ENCODE data around the gene FBN1.

GRCh38 chr15:48493763-48494225 is 151.7 kb downstream of the FBN1 start:
- TF ChIP-seq POLR2A (IDR thresholded peaks at IDR 0.05) (no peak), CTCF (IDR thresholded peaks at IDR 0.05) (no peak)
